Subcutaneous abdominal adipose tissue (tissue), 5 donors: ENCODE measurements around the gene CD1D.

Experiments used
- H3K27ac ChIP-seq: one replicate; pipeline ENCODE4 v1.7.0; 2013; ENCODE audit warnings: low read depth, mild to moderate bottlenecking, inconsistent platforms, low read length, moderate library complexity
- H3K27me3 ChIP-seq, 5 donors: one replicate each; pipeline ENCODE4 v1.7.0; 2013; ENCODE audit warnings: low read length in 5 of 5, inconsistent platforms in 1 of 5; ENCODE audit not compliant: control insufficient read depth in 5 of 5, insufficient read depth in 4 of 5
- H3K36me3 ChIP-seq, 5 donors: one replicate each; pipeline ENCODE4 v1.7.0; 2013; ENCODE audit warnings: low read length in 5 of 5; ENCODE audit not compliant: control insufficient read depth in 5 of 5, insufficient read depth in 5 of 5
- H3K4me1 ChIP-seq, 5 donors: one replicate each; pipeline ENCODE4 v1.7.0; 2013; ENCODE audit warnings: low read length in 5 of 5, mild to moderate bottlenecking in 3 of 5, moderate library complexity in 1 of 5; ENCODE audit not compliant: control insufficient read depth in 5 of 5, insufficient read depth in 5 of 5
- H3K4me3 ChIP-seq, 5 donors: one replicate each; pipeline ENCODE4 v1.7.0; 2013; ENCODE audit warnings: low read length in 5 of 5, low read depth in 1 of 5
- H3K9ac ChIP-seq, 5 donors: one replicate each; pipeline ENCODE4 v1.7.0; 2013; ENCODE audit warnings: low read length in 5 of 5, mild to moderate bottlenecking in 4 of 5, moderate library complexity in 3 of 5
- H3K9me3 ChIP-seq, 5 donors: one replicate each; pipeline ENCODE4 v1.7.0; 2013; ENCODE audit warnings: low read length in 5 of 5; ENCODE audit not compliant: control insufficient read depth in 5 of 5
- donor health status: healthy.
- donor health status: healthy.
- donor health status: healthy.
- donor health status: healthy.
- donor health status: healthy.

CD1D gene

DNA sequence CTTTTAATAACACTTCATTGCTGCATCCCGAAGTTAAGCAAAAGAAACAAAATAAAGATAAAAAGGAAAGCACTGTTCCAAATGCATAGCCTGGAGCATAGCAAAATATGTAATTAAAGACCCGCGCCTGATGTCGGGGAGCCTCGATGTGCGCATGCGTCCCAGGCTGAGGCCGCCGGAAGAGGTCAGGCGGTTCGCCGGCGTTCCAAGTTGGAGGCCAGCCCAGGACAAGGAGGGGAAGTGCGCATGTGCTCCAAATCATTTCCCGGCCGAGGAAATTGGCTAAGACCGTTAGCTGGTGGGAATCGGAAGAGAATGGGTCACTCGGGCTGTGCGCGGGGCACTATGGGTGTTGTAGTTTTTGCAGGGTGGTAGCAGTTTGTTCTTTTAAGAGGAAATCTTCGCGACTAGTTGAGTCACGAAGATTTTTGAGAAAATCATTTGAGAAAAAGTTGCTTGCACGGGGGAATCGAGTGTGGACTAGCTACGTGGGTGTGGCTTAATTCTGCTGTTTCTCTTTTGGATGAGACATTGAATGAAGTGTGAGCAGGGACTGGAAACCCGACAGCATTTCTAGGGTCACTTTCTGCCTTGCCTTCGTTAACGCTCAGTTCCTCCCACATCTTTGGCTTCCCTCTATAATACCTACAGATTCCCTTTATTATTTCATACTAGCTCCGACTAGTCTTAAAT lies 31.0 kb upstream of the CD1D start:
- Histone ChIP-seq H3K9ac (peak overlapping the region in 4 of 5 donors; percentile 41 to 57 (median 54)), H3K4me3 (peak overlapping the region; percentile 58 to 81 (median 66)), H3K27me3 (peaks cover 0 to 3% (median 0%) of the 10 kb centered on the region in 5 donors), H3K9me3 (no peaks in the 10 kb centered on the region), H3K4me1 (peaks cover 8 to 53% (median 31%) of the 10 kb centered on the region in 5 donors), H3K36me3 (no peaks in the 10 kb centered on the region), H3K27ac (peak overlapping the region; percentile 69)

DNA sequence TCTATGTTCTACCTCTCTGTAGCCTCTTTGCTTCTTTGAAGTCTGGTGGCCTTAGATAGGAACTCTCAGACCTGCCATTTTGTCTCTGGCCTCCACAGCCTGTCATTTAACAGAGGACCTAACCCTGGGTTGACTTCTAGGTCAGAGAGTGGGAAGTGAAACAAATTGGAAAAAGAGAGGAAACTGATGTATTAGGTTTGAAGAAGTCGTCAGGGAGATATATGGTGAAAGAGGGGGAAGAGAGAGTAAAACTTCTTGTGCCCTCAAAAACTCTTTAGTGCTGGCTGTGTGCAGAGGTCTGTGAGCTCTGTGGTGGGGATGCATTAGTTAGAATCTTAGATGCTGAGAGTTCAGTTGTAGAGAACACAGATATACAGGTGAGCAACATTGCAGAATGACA lies 30.2 kb upstream of the CD1D start:
- H3K27ac ChIP-seq, result peak overlapping the region; percentile 69
- H3K27me3 ChIP-seq, result peaks cover 0 to 7% (median 0%) of the 10 kb centered on the region in 5 donors

DNA sequence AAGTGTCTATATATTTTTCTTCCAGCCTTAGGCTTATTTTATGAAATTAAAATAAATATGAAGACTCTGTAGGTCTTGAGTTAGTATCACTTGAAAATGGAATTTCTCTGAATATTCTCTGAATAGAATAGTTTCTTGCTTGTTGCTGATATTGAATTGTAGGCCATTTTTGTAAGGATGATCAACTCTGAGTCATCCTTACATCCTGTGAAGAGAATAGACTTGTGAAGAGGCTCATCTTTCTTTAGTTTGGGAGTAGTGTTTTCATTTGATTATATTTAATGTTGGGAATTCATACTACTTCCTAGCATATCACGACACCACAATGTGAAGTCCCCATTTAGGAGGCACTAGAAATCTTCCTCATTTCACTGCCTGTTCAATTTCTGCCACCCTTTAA lies 27.5 kb upstream of the CD1D start:
- H3K9me3 ChIP-seq, result no peaks in the 10 kb centered on the region
- peaks cover 0 to 7% (median 0%) of the 10 kb centered on the region in 5 donors for H3K27me3 ChIP-seq
- no peak overlapping the region for H3K9ac ChIP-seq
- no peak overlapping the region for H3K27ac ChIP-seq
- peaks cover 5 to 25% (median 14%) of the 10 kb centered on the region in 5 donors for H3K4me1 ChIP-seq
- no peaks in the 10 kb centered on the region for H3K36me3 ChIP-seq
- no peak overlapping the region for H3K4me3 ChIP-seq

More for the DNA sequence above, 30.2 kb upstream of the CD1D start:
- H3K9ac ChIP-seq, result no peak overlapping the region
- no peaks in the 10 kb centered on the region for H3K36me3 ChIP-seq
- no peaks in the 10 kb centered on the region for H3K9me3 ChIP-seq
- H3K4me1 ChIP-seq, result peaks cover 8 to 50% (median 23%) of the 10 kb centered on the region in 5 donors
- H3K4me3 ChIP-seq, result peak overlapping the region in 1 of 5 donors; percentile 66

DNA sequence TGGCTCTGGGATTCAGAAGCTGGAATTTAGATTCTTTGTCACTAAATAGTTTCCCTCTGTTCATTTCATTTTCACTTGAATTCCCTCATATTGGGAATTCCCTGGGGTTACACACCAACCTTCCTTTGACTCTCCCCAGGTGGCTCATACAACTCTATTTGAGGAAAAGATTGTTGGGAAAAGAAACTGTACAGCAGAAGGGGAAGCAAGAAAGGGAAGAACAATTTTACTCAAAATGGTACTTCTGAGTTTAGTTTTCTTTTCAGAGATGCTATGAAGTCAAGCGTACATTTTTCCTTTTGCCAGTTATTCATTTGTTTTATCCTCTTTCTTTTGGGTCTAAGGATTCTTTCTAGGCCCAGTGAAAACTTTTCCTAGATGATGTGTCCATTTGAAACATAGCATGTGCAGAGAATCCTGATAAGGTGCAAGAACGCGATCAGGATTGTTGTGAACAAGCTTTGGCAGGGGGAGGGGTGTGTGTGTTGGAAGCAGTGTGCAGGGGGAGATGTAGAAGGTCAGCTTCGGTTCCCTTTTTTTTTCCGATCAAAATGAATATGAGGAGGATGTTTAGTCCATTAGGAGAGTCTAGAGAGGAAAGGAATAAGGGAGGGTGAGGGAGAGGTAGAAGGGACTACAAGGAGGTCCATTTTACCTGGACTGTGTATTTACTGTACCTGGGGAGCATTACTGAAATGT lies 26.8 kb upstream of the CD1D start:
- peaks cover 3 to 18% (median 13%) of the 10 kb centered on the region in 5 donors for H3K4me1 ChIP-seq
- no peak overlapping the region for H3K27ac ChIP-seq
- H3K9me3 ChIP-seq, result no peaks in the 10 kb centered on the region
- no peak overlapping the region for H3K9ac ChIP-seq
- H3K27me3 ChIP-seq, result peaks cover 0 to 7% (median 0%) of the 10 kb centered on the region in 5 donors
- no peak overlapping the region for H3K4me3 ChIP-seq
- H3K36me3 ChIP-seq, result no peaks in the 10 kb centered on the region

DNA sequence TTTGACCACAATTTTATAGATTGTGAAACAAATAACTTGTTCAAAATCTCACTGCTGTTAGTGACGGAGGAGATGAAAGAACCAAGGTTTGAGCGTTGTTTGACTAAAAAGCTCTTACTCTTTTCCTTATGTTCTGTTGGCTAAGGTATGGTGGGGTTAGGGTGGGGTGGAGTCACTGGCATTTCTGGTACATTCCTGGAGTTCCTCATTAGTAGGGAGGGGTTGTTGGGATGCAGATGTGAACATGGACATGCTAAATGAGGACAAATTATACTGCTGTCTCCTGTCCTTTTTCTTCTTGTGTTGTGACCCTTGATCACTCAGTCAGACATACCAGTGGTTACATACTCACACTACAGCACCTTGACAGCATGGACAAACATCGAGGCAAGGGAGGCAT lies 26.2 kb upstream of the CD1D start:
- no peak overlapping the region for H3K27ac ChIP-seq
- H3K9me3 ChIP-seq, result no peaks in the 10 kb centered on the region
- no peak overlapping the region for H3K9ac ChIP-seq
- H3K4me3 ChIP-seq, result no peak overlapping the region
- H3K36me3 ChIP-seq, result no peaks in the 10 kb centered on the region
- H3K4me1 ChIP-seq, result peaks cover 0 to 12% (median 7%) of the 10 kb centered on the region in 5 donors
- H3K27me3 ChIP-seq, result peaks cover 0 to 7% (median 0%) of the 10 kb centered on the region in 5 donors

DNA sequence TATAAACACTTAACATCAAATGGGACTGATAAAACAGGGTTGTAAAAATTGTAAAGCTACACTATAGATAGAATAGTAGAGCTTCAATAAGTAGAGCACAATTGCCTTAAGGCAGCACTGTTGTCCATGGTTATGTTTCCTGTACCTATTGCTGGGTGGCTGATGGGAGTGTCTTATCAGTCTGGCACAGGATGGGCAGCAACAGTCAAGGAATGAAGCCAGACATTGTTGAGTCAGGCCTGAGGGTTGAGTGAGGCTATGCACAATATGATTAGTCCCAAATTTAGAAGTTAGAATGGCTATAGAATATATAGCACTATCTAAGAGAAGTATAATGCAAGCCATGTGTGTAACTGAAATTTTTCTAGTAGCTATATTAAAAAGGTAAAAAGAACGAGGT lies 25.0 kb upstream of the CD1D start:
- H3K27me3 ChIP-seq, result peaks cover 0 to 7% (median 0%) of the 10 kb centered on the region in 5 donors
- H3K9ac ChIP-seq, result no peak overlapping the region
- H3K27ac ChIP-seq, result no peak overlapping the region
- no peaks in the 10 kb centered on the region for H3K9me3 ChIP-seq
- H3K4me1 ChIP-seq, result peaks cover 0 to 6% (median 0%) of the 10 kb centered on the region in 5 donors
- no peaks in the 10 kb centered on the region for H3K36me3 ChIP-seq
- no peak overlapping the region for H3K4me3 ChIP-seq

DNA sequence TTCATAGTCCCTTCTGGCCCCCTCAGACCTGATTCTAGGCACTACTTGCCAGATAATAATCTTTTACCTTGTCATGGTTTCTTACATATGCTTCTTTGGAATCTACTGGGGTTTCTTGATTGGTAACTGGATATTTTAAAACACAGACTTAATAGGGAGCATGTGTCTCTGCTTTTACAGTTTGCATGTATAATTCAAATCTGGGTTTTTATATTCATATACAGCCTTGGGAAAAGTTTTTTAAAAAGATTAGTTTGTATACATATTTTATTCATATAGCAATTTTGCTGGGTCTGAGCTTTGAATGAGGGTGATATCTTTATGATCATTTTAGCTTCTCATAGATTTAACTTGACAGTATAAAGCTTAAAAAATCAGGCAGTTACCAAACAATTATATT lies 21.1 kb upstream of the CD1D start:
- Histone ChIP-seq H3K27me3 (peaks cover 0 to 5% (median 0%) of the 10 kb centered on the region in 5 donors), H3K4me1 (peaks cover 0 to 3% (median 0%) of the 10 kb centered on the region in 5 donors), H3K4me3 (no peak overlapping the region), H3K36me3 (no peaks in the 10 kb centered on the region), H3K9me3 (no peaks in the 10 kb centered on the region), H3K27ac (no peak overlapping the region), H3K9ac (no peak overlapping the region)

DNA sequence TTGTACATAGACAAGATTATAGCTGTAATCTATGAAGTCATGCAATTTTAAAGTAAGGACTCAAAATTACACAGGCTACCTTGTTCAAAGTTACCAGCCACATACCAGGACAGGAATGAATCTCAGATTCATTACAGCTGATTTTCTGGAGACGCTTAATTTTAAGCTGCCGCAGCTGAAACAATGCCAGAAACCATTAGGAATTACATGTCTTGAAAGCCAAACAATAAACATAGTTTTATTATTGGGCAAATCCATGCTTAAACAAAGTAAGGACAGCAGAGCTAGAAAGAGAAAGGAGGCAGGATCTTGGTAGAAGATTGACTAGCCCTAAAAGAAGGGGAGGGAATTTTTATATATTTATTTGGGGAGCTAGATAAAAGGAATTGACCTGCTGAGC lies 19.2 kb upstream of the CD1D start:
- no peak overlapping the region for H3K9ac ChIP-seq
- H3K4me3 ChIP-seq, result no peak overlapping the region
- H3K9me3 ChIP-seq, result no peaks in the 10 kb centered on the region
- no peak overlapping the region for H3K27ac ChIP-seq
- no peaks in the 10 kb centered on the region for H3K36me3 ChIP-seq
- peaks cover 0 to 3% (median 0%) of the 10 kb centered on the region in 5 donors for H3K4me1 ChIP-seq
- no peaks in the 10 kb centered on the region for H3K27me3 ChIP-seq

DNA sequence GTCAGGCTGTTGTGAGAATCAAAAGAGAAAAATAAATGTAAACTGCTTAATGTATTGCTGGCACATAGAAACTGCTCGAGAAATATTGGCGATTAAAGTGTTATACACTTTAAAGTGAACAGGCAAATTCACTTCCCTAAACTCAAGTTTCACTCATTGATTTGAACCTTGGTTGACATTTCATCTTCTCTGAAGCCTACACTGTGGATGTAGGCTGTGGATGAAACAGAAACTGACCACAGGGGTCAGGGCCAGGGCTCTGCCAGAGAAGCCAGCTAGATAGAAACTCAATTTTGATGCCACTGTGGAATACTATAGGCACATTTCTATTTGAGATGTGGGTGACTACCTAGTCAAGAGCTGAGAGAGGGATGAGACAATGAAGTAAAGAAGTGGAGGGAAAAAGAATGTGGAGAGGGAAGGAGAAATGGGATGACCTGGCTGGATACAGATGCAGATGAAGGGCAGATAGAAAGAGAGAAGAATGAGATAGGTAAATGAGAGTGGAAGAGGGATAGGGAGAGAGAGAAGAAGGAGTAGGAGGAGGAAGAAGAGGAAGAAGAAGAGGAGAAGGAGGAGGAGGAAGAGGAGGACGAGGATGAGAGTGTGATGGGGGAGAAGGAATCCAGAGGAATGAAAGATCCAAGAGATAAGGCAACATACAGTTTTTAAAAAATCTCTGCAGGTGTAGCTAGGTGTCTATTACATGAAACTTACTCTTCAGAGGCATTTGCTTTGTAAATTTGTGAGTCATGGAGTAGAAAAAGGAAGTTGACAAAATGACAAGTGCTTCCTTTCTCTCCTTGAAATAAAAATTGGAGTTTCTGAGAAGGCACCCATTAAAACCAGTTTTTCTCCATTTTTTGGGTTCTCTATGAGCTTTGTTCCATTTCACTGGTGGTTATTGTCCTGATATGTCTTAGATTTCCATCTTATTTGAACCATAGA lies 17.4 kb upstream of the CD1D start:
- Histone ChIP-seq H3K4me3 (no peak overlapping the region), H3K27me3 (no peaks in the 10 kb centered on the region), H3K9me3 (no peaks in the 10 kb centered on the region), H3K9ac (no peak overlapping the region), H3K36me3 (no peaks in the 10 kb centered on the region), H3K27ac (no peak overlapping the region), H3K4me1 (peaks cover 0 to 3% (median 0%) of the 10 kb centered on the region in 5 donors)
